Adipose tissue (tissue), 3 donors: ENCODE results near the gene PAGE2. TPM values are rescaled to one million over a fixed set of nuclear protein-coding genes. Genes with fewer than 3 reads are reported as not detected.
"Not testable (repeated sequence)": the region's sequence is repeated elsewhere in the genome, so short reads cannot be mapped to it uniquely, and the experiment has no call there.

Experiments
- H3K27ac ChIP-seq: one replicate; pipeline ENCODE4 v1.5.1; 2013; ENCODE audit warnings: low read depth, low read length
- WGBS, 3 donors: extraction: QIAGEN DNeasy Blood & Tissue Kit; methylation state at CpG; one replicate each; pipeline ENCODE4 v1.1.7; 2013; 5-methylcytosine and 5-hydroxymethylcytosine counted together
- polyA plus RNA-seq, 3 donors: library from polyadenylated mRNA; stranded (reverse); fragments of 200-250 nt; gene quantifications; one replicate each; pipeline ENCODE4 v1.2.3, GENCODE V29; 2013
- donor health status: healthy with polysubstance abuse.
- donor health status: Bipolar disorder and iron deficiency.
- donor health status: healthy.

The PAGE2 gene
- polyA plus RNA-seq, 3 donors = not detected

- no peak overlapping the region for H3K27ac ChIP-seq
Measured at GRCh38 chrX:55119271-55119670, 30.5 kb downstream of the PAGE2 start.

- 42 to 67% (median 50%) methylated on average over 1 of the region's 1 CpG for WGBS, 3 donors
Measured at GRCh38 chrX:55119712-55120111, 30.9 kb downstream of the PAGE2 start.

GRCh38 chrX:55120761-55121358 is 32.0 kb downstream of the PAGE2 start:
- H3K27ac ChIP-seq = no peak overlapping the region
- 56 to 63% (median 59%) methylated on average over 2 of the region's 2 CpGs for WGBS, 3 donors

More at GRCh38 chrX:55119712-55120111, 30.9 kb downstream of the PAGE2 start:
- H3K27ac ChIP-seq = no peak overlapping the region

- 70 to 92% (median 91%) methylated on average over 7 of the region's 7 CpGs for WGBS, 3 donors
Measured at GRCh38 chrX:55123900-55124299, 35.1 kb downstream of the PAGE2 start.

GRCh38 chrX:55127692-55128091 is 38.9 kb downstream of the PAGE2 start:
- WGBS, 3 donors = 32 to 40% (median 35%) methylated on average over 2 of the region's 2 CpGs
- H3K27ac ChIP-seq = no peak overlapping the region

More at GRCh38 chrX:55123900-55124299, 35.1 kb downstream of the PAGE2 start:
- H3K27ac ChIP-seq = no peak overlapping the region

GRCh38 chrX:55129361-55129760 is 40.5 kb downstream of the PAGE2 start:
- no peak overlapping the region for H3K27ac ChIP-seq
- WGBS, 3 donors = 42 to 85% (median 53%) methylated on average over 2 of the region's 2 CpGs

- no peak overlapping the region for H3K27ac ChIP-seq
- 64 to 83% (median 75%) methylated on average over 4 of the region's 4 CpGs for WGBS, 3 donors
Measured at GRCh38 chrX:55130481-55130880, 41.7 kb downstream of the PAGE2 start.

- no peak overlapping the region for H3K27ac ChIP-seq
Measured at GRCh38 chrX:55132416-55132815, 43.6 kb downstream of the PAGE2 start.

- WGBS, 3 donors = 7 to 22% (median 10%) methylated on average over 1 of the region's 1 CpG
Measured at GRCh38 chrX:55135171-55135570, 46.4 kb downstream of the PAGE2 start.

GRCh38 chrX:55140800-55141199 is 52.0 kb downstream of the PAGE2 start:
- WGBS, 3 donors = 76 to 100% (median 79%) methylated on average over 1 of the region's 1 CpG
- not testable (repeated sequence) for H3K27ac ChIP-seq

More at GRCh38 chrX:55135171-55135570, 46.4 kb downstream of the PAGE2 start:
- no peak overlapping the region for H3K27ac ChIP-seq

Other genes starting within 250 kb of the PAGE2 start
- gene TRO, start 168.2 kb upstream of the PAGE2 start, polyA plus RNA-seq = 1 to 10 TPM; 2.3 to 4.8 (median 4.3) TPM
- 10 to 100 TPM in 1 of 3 donors, 1 to 10 TPM in 2; 2.4 to 31.0 (median 7.3) TPM for gene PFKFB1, start 94.8 kb upstream of the PAGE2 start, polyA plus RNA-seq
- 10 to 100 TPM in 1 of 3 donors, 1 to 10 TPM in 2; 4.8 to 10.4 (median 7.1) TPM for gene APEX2, start 88.7 kb upstream of the PAGE2 start, polyA plus RNA-seq
- gene ALAS2, start 58.0 kb upstream of the PAGE2 start, polyA plus RNA-seq = under 1 TPM in 2 of 3 donors, not detected in 1; 0.12 to 0.21 TPM
- gene PAGE2B, start 14.0 kb upstream of the PAGE2 start, polyA plus RNA-seq = not detected
- gene PAGE5, start 131.3 kb downstream of the PAGE2 start, polyA plus RNA-seq = not detected
- not detected for gene PAGE3, start 175.9 kb downstream of the PAGE2 start, polyA plus RNA-seq